ENCODE results near the gene MCC. TPM values are rescaled to one million over a fixed set of nuclear protein-coding genes. Genes with fewer than 3 reads are reported as not detected.

Gene MCC
- total and polyA plus RNA-seq, 4 donors: 1.6 to 38.6 (median 11.2) TPM

DNA sequence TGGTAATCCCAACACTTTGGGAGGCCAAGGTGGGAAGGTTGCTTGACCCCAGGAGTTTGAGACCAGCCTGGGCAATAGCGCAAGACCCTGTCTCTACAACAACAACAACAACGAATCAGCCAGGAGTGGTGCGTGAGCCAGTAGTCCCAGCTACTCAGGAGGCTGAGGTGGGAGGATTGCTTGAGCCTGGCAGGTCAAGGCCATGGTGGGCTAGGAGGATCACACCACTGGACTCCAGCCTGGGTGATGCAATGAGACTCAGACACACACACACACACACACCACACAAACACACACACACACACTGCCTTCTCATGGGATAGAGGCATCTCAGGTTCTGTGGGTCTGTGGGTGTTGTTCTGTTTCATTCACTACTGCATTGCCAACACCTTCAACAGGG, 396.6 kb downstream of the MCC start:
- Histone ChIP-seq H3K36me3 (ENCODE audit: control insufficient read depth in 4 of 4, insufficient read depth in 4 of 4, low read length in 4 of 4) (peaks cover 0 to 5% (median 0%) of the 10 kb centered on the region in 4 donors), H3K4me3 (no peak overlapping the region), H3K9ac (ENCODE audit: insufficient read depth in 1 of 2, low read length in 2 of 2) (no peak overlapping the region), H3K9me3 (ENCODE audit: control insufficient read depth in 4 of 4, insufficient read depth in 3 of 4, low read length in 3 of 4) (no peaks in the 10 kb centered on the region), H3K27me3 (ENCODE audit: control insufficient read depth in 3 of 3, insufficient read depth in 3 of 3, low read length in 2 of 3) (no peaks in the 10 kb centered on the region), H3K4me1 (ENCODE audit: control insufficient read depth in 5 of 5, insufficient read depth in 5 of 5, low read length in 5 of 5) (peaks cover 5 to 35% (median 21%) of the 10 kb centered on the region in 5 donors), H3K27ac (ENCODE audit: low read depth in 1 of 2, low read length in 1 of 2) (no peak overlapping the region)
- no peak for ATAC-seq (ENCODE audit: insufficient read depth, low FRiP score)
- TF ChIP-seq, protein P1, sequence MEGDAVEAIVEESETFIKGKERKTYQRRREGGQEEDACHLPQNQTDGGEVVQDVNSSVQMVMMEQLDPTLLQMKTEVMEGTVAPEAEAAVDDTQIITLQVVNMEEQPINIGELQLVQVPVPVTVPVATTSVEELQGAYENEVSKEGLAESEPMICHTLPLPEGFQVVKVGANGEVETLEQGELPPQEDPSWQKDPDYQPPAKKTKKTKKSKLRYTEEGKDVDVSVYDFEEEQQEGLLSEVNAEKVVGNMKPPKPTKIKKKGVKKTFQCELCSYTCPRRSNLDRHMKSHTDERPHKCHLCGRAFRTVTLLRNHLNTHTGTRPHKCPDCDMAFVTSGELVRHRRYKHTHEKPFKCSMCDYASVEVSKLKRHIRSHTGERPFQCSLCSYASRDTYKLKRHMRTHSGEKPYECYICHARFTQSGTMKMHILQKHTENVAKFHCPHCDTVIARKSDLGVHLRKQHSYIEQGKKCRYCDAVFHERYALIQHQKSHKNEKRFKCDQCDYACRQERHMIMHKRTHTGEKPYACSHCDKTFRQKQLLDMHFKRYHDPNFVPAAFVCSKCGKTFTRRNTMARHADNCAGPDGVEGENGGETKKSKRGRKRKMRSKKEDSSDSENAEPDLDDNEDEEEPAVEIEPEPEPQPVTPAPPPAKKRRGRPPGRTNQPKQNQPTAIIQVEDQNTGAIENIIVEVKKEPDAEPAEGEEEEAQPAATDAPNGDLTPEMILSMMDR (IDR thresholded peaks at IDR 0.05; ENCODE audit: control extremely low read depth, extremely low read depth): no peak
- DNase-seq: no peak
- WGBS, 2 donors: 94 to 96% methylated on average over 3 of the region's 3 CpGs

DNA sequence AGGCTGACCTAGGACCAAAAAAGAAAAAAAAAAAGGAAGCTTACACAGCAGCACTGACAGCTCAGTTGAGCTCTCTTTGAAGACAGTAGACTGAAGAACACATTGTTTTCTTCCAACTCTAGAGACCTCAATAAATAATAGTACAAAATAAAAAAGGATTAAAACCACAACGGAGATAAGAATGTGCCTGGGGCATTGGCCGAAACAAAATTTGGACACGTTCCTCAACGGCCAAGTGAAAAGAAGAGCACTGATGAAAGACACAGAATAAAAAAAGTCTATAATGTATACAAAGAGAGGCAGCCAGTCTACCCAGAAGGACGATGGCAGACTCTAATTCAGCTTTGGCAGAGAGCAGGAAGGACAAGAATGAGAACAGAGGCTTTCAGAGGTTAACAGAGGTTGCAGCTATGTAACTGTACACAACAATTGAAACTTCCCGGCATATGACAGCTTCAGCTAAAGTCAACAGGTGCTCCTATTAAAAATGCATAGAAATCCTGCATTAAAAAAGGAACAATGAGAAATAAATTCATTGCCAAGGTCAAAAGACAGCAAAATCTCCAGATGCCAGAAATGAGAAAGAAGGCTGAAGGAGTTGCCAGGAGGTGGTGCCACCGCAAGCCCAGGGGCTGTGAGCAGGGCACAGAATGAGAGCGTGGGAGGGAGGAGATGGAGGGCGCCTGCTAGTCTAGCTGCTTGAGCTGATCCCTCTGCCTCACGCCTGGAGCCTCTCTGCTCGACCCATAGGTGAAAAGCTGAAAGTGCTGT, 397.7 kb downstream of the MCC start:
- H3K27ac ChIP-seq (ENCODE audit: low read depth in 1 of 2, low read length in 1 of 2): peak overlapping the region; percentile 35 to 60
- H3K4me3 ChIP-seq: no peak overlapping the region
- no peaks in the 10 kb centered on the region for H3K27me3 ChIP-seq (ENCODE audit: control insufficient read depth in 3 of 3, insufficient read depth in 3 of 3, low read length in 2 of 3)
- H3K4me1 ChIP-seq (ENCODE audit: control insufficient read depth in 5 of 5, insufficient read depth in 5 of 5, low read length in 5 of 5): peaks cover 5 to 35% (median 21%) of the 10 kb centered on the region in 5 donors
- no peak for ATAC-seq (ENCODE audit: insufficient read depth, low FRiP score)
- no peak overlapping the region for H3K9ac ChIP-seq (ENCODE audit: insufficient read depth in 1 of 2, low read length in 2 of 2)
- DNase-seq: peak; percentile 19 to 28 (median 20)
- 66 to 77% methylated on average over 11 of the region's 11 CpGs for WGBS, 2 donors
- no peaks in the 10 kb centered on the region for H3K9me3 ChIP-seq (ENCODE audit: control insufficient read depth in 4 of 4, insufficient read depth in 3 of 4, low read length in 3 of 4)
- TF ChIP-seq, protein P1 (IDR thresholded peaks at IDR 0.05; ENCODE audit: control extremely low read depth, extremely low read depth): no peak
- peaks cover 0 to 5% (median 0%) of the 10 kb centered on the region in 4 donors for H3K36me3 ChIP-seq (ENCODE audit: control insufficient read depth in 4 of 4, insufficient read depth in 4 of 4, low read length in 4 of 4)

DNA sequence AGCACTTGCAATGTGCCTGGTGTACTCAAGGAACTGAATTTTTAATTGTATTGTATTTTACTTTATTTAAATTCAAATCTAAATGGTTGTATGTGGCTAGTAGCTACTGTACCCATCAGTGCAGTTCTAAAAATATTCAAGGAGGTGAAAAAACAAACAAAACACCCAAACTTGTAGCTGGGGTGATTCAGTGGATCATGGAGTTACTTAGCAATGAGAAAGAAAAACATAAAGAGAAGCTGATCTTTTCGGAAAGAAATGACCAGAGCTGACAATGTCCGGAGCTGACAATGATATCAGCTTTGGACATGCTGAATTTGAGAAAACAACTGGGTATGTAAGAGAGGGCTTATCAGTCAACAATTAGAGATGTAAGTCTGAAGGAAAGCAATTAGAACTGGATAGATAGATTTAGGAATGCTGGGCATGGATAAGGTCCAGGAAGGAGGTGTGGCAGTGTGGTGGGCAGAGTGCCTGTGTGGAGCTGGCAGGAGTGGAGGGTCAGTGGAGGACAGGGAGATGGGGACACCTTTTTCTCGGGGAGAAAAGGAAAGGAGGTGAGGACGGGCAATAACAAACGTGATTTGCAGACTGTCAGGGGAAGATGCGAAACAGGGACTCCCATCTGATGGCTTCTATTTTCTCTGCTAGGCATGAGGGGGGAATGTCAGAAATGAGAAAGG, 398.5 kb downstream of the MCC start:
- Histone ChIP-seq H3K9me3 (ENCODE audit: control insufficient read depth in 4 of 4, insufficient read depth in 3 of 4, low read length in 3 of 4) (no peaks in the 10 kb centered on the region), H3K4me1 (ENCODE audit: control insufficient read depth in 5 of 5, insufficient read depth in 5 of 5, low read length in 5 of 5) (peaks cover 5 to 35% (median 21%) of the 10 kb centered on the region in 5 donors), H3K4me3 (no peak overlapping the region), H3K27ac (ENCODE audit: low read depth in 1 of 2, low read length in 1 of 2) (peak overlapping the region; percentile 27 to 35), H3K27me3 (ENCODE audit: control insufficient read depth in 3 of 3, insufficient read depth in 3 of 3, low read length in 2 of 3) (no peaks in the 10 kb centered on the region), H3K9ac (ENCODE audit: insufficient read depth in 1 of 2, low read length in 2 of 2) (no peak overlapping the region), H3K36me3 (ENCODE audit: control insufficient read depth in 4 of 4, insufficient read depth in 4 of 4, low read length in 4 of 4) (peaks cover 0 to 2% (median 0%) of the 10 kb centered on the region in 4 donors)
- DNase-seq (peak in 1 of 3 donors; percentile 23), ATAC-seq (ENCODE audit: insufficient read depth, low FRiP score) (no peak)
- WGBS, 2 donors: 67 to 77% methylated on average over 6 of the region's 6 CpGs
- TF ChIP-seq, protein P1 (IDR thresholded peaks at IDR 0.05; ENCODE audit: control extremely low read depth, extremely low read depth): no peak
